ENCODE results near the gene XXYLT1. TPM values are rescaled to one million over a fixed set of nuclear protein-coding genes. Genes with fewer than 3 reads are reported as not detected.
"Not testable (repeated sequence)": the region's sequence is repeated elsewhere in the genome, so short reads cannot be mapped to it uniquely, and the experiment has no call there.

The XXYLT1 gene
- total and polyA plus RNA-seq, 3 experiments from 2014 or later = 7.9 to 10.5 (median 8.3) TPM

- Mint-ChIP-seq H3K9me3 (peaks cover 0 to 2% (median 0%) of the 10 kb centered on the region in 5 donors), H3K27ac (no peak overlapping the region), H3K4me1 (no peaks in the 10 kb centered on the region), H3K36me3 (no peaks in the 10 kb centered on the region), H3K27me3 (peaks cover 6 to 20% of the 10 kb centered on the region in 2 donors), H3K4me3 (no peak overlapping the region)
- Histone ChIP-seq H3K27ac (ENCODE audit: low read depth, low read length) (no peak overlapping the region), H3K4me1 (ENCODE audit: insufficient read depth, low read length) (no peaks in the 10 kb centered on the region), H3K9me3 (ENCODE audit: low read length) (no peaks in the 10 kb centered on the region), H3K4me3 (ENCODE audit: low read length) (no peak overlapping the region), H3K36me3 (ENCODE audit: insufficient read depth, low read length) (no peaks in the 10 kb centered on the region), H3K27me3 (ENCODE audit: insufficient read depth, low read length, poor library complexity, severe bottlenecking) (no peaks in the 10 kb centered on the region)
- POLR2A ChIA-PET = no interaction called here
- CTCF ChIA-PET = interaction anchor here (2.0 kb wide), 1 partner anchor 357 kb away, joined by 4 read pairs; no protein-coding TSS in a partner anchor
- DNase-seq = no peak
These were observed 231.6 kb downstream of the XXYLT1 start for GRCh38 chr3:195039180-195039843.

DNA sequence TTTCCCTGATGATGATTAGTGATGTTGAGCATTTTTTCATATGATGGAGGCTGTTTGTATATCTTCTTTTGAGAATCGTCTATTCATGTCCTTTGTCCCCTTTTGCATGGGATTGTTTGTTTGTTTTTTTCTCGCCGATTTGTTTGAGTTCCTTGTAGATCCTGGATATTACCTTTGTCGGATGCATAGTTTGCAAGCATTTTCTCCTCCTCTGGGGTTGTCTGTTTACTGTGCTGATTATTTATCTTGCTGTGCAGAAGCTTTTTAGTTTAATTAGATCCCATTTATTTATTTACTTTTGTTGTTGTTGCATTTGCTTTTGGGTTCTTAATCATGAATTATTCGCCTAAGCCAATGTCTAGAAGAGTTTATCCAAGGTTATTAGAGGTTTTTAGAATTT is 232.8 kb downstream of the XXYLT1 start:
- ChIA-PET CTCF (no interaction called here), POLR2A (no interaction called here)
- Mint-ChIP-seq H3K27me3 (peaks cover 3 to 20% of the 10 kb centered on the region in 2 donors), H3K27ac (no peak overlapping the region), H3K9me3 (peaks cover 0 to 2% (median 0%) of the 10 kb centered on the region in 5 donors), H3K36me3 (no peaks in the 10 kb centered on the region), H3K4me1 (no peaks in the 10 kb centered on the region), H3K4me3 (no peak overlapping the region)
- H3K4me1 ChIP-seq (ENCODE audit: insufficient read depth, low read length) = no peaks in the 10 kb centered on the region
- H3K9me3 ChIP-seq (ENCODE audit: low read length) = no peaks in the 10 kb centered on the region
- no peaks in the 10 kb centered on the region for H3K27me3 ChIP-seq (ENCODE audit: insufficient read depth, low read length, poor library complexity, severe bottlenecking)
- DNase-seq = no peak
- no peak overlapping the region for H3K4me3 ChIP-seq (ENCODE audit: low read length)
- H3K27ac ChIP-seq (ENCODE audit: low read depth, low read length) = no peak overlapping the region
- H3K36me3 ChIP-seq (ENCODE audit: insufficient read depth, low read length) = no peaks in the 10 kb centered on the region

- H3K9me3 Mint-ChIP-seq; H3K36me3 Mint-ChIP-seq; DNase-seq; H3K4me3 Mint-ChIP-seq; H3K36me3 ChIP-seq (ENCODE audit: insufficient read depth, low read length); H3K9me3 ChIP-seq (ENCODE audit: low read length); H3K27ac Mint-ChIP-seq; H3K4me1 Mint-ChIP-seq; H3K27ac ChIP-seq (ENCODE audit: low read depth, low read length); H3K27me3 ChIP-seq (ENCODE audit: insufficient read depth, low read length, poor library complexity, severe bottlenecking); H3K4me1 ChIP-seq (ENCODE audit: insufficient read depth, low read length); POLR2A ChIA-PET; H3K4me3 ChIP-seq (ENCODE audit: low read length); CTCF ChIA-PET: not testable (repeated sequence)
- H3K27me3 Mint-ChIP-seq = peaks cover 3 to 20% of the 10 kb centered on the region in 2 donors
These were observed 233.4 kb downstream of the XXYLT1 start for GRCh38 chr3:195037586-195037985.

GRCh38 chr3:195036974-195037373 is 234.0 kb downstream of the XXYLT1 start:
- Mint-ChIP-seq H3K36me3 (no peaks in the 10 kb centered on the region), H3K27ac (no peak overlapping the region), H3K27me3 (peaks cover 5 to 20% of the 10 kb centered on the region in 2 donors), H3K4me1 (no peaks in the 10 kb centered on the region), H3K9me3 (peaks cover 0 to 2% (median 0%) of the 10 kb centered on the region in 5 donors), H3K4me3 (no peak overlapping the region)
- Histone ChIP-seq H3K4me3 (ENCODE audit: low read length) (no peak overlapping the region), H3K36me3 (ENCODE audit: insufficient read depth, low read length) (no peaks in the 10 kb centered on the region), H3K9me3 (ENCODE audit: low read length) (no peaks in the 10 kb centered on the region), H3K27me3 (ENCODE audit: insufficient read depth, low read length, poor library complexity, severe bottlenecking) (no peaks in the 10 kb centered on the region), H3K27ac (ENCODE audit: low read depth, low read length) (no peak overlapping the region), H3K4me1 (ENCODE audit: insufficient read depth, low read length) (no peaks in the 10 kb centered on the region)
- POLR2A ChIA-PET = no interaction called here
- no peak for DNase-seq
- CTCF ChIA-PET = no interaction called here

GRCh38 chr3:195036574-195036973 is 234.4 kb downstream of the XXYLT1 start:
- DNase-seq = no peak
- Histone ChIP-seq H3K9me3 (ENCODE audit: low read length) (no peaks in the 10 kb centered on the region), H3K27me3 (ENCODE audit: insufficient read depth, low read length, poor library complexity, severe bottlenecking) (no peaks in the 10 kb centered on the region), H3K36me3 (ENCODE audit: insufficient read depth, low read length) (no peaks in the 10 kb centered on the region), H3K4me1 (ENCODE audit: insufficient read depth, low read length) (no peaks in the 10 kb centered on the region), H3K27ac (ENCODE audit: low read depth, low read length) (no peak overlapping the region), H3K4me3 (ENCODE audit: low read length) (no peak overlapping the region)
- Mint-ChIP-seq H3K9me3 (peaks cover 0 to 2% (median 0%) of the 10 kb centered on the region in 5 donors), H3K27me3 (peaks cover 5 to 20% of the 10 kb centered on the region in 2 donors), H3K4me3 (no peak overlapping the region), H3K4me1 (no peaks in the 10 kb centered on the region), H3K36me3 (no peaks in the 10 kb centered on the region), H3K27ac (no peak overlapping the region)
- ChIA-PET CTCF (no interaction called here), POLR2A (no interaction called here)

DNA sequence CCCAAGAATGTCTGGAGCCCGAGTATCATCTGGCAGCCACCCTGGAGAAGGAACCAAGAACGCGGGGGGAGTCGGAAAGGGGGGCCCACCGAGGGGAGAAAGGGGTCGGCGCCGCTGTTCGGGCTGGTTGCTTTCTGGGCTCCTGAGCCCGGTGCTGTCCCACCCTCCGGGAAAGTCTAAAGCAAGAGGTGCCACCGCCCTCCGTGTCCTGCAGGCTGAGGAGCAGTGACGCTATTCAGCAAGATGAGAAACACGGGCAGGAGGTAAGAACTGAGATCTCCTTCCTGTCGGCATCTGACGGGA is 234.8 kb downstream of the XXYLT1 start:
- H3K4me3 ChIP-seq (ENCODE audit: low read length) = no peak overlapping the region
- Mint-ChIP-seq H3K36me3 (no peaks in the 10 kb centered on the region), H3K4me1 (no peaks in the 10 kb centered on the region), H3K27ac (no peak overlapping the region), H3K4me3 (no peak overlapping the region), H3K9me3 (peaks cover 0 to 2% (median 0%) of the 10 kb centered on the region in 5 donors), H3K27me3 (peaks cover 5 to 20% of the 10 kb centered on the region in 2 donors)
- DNase-seq = no peak
- H3K27ac ChIP-seq (ENCODE audit: low read depth, low read length) = no peak overlapping the region
- no peaks in the 10 kb centered on the region for H3K4me1 ChIP-seq (ENCODE audit: insufficient read depth, low read length)
- ChIA-PET POLR2A (no interaction called here), CTCF (no interaction called here)
- no peaks in the 10 kb centered on the region for H3K9me3 ChIP-seq (ENCODE audit: low read length)
- H3K36me3 ChIP-seq (ENCODE audit: insufficient read depth, low read length) = no peaks in the 10 kb centered on the region
- H3K27me3 ChIP-seq (ENCODE audit: insufficient read depth, low read length, poor library complexity, severe bottlenecking) = no peaks in the 10 kb centered on the region

DNA sequence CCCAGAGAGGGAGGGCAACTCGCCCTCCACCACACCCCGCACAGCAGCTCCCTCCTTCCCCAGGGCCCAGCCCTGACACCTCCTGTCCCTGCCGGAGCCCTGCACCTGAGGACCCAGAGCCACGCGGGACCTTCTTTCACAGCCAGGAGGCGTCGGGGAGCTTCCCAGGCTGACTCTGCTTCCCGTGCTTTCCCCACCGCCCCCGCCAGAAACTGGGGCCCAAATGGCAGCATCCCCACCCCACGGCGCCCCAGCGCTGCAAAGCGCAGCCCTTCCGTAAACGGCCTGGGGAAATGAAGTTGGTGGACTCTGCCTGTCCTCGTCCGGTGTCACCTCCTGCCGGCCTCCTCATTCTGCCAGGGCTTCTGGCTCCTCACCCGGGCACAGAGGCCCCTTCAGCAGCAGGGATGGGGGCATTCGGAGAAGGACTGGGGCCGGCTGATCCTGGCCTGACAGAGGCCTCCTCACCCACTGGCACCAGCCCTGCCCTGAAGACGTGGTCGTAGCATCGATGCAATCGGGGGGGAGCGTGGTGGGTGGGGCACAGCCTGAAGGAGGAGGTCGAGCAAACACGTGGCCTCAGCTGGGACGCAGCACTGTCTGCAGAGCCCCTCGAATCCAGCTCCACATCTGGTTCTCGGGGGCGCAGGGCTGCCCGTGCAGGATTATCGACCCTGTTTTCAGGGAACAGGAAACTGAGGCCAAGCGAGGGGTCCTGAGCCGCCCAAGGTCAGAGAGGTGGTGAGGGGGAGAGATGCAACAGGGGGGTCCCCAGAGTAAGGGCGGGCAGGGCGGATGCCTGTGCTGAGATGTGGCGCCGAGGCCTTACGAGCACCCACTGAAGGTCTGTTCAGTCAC is 235.4 kb downstream of the XXYLT1 start:
- Histone ChIP-seq H3K27ac (ENCODE audit: low read depth, low read length) (no peak overlapping the region), H3K27me3 (ENCODE audit: insufficient read depth, low read length, poor library complexity, severe bottlenecking) (no peaks in the 10 kb centered on the region), H3K4me1 (ENCODE audit: insufficient read depth, low read length) (no peaks in the 10 kb centered on the region), H3K36me3 (ENCODE audit: insufficient read depth, low read length) (no peaks in the 10 kb centered on the region), H3K9me3 (ENCODE audit: low read length) (no peaks in the 10 kb centered on the region), H3K4me3 (ENCODE audit: low read length) (no peak overlapping the region)
- Mint-ChIP-seq H3K36me3 (no peaks in the 10 kb centered on the region), H3K27ac (no peak overlapping the region), H3K27me3 (peaks cover 5 to 20% of the 10 kb centered on the region in 2 donors), H3K9me3 (peaks cover 0 to 2% (median 0%) of the 10 kb centered on the region in 5 donors), H3K4me1 (no peaks in the 10 kb centered on the region), H3K4me3 (no peak overlapping the region)
- CTCF ChIA-PET = no interaction called here
- DNase-seq = no peak
- POLR2A ChIA-PET = no interaction called here

GRCh38 chr3:195034541-195034940 is 236.4 kb downstream of the XXYLT1 start:
- peak overlapping the region in 1 of 8 donors; percentile 28 for H3K27ac Mint-ChIP-seq
- Histone ChIP-seq H3K36me3 (ENCODE audit: insufficient read depth, low read length) (no peaks in the 10 kb centered on the region), H3K4me3 (ENCODE audit: low read length) (no peak overlapping the region), H3K9me3 (ENCODE audit: low read length) (no peaks in the 10 kb centered on the region), H3K27ac (ENCODE audit: low read depth, low read length) (no peak overlapping the region), H3K27me3 (ENCODE audit: insufficient read depth, low read length, poor library complexity, severe bottlenecking) (no peaks in the 10 kb centered on the region), H3K4me1 (ENCODE audit: insufficient read depth, low read length) (no peaks in the 10 kb centered on the region)
- POLR2A ChIA-PET = no interaction called here
- no peaks in the 10 kb centered on the region for H3K4me1 Mint-ChIP-seq
- peaks cover 0 to 1% (median 0%) of the 10 kb centered on the region in 5 donors for H3K9me3 Mint-ChIP-seq
- H3K4me3 Mint-ChIP-seq = no peak overlapping the region
- peaks cover 0 to 2% (median 0%) of the 10 kb centered on the region in 3 donors for H3K36me3 Mint-ChIP-seq
- H3K27me3 Mint-ChIP-seq = peaks cover 4 to 25% of the 10 kb centered on the region in 2 donors
- no peak for DNase-seq
- CTCF ChIA-PET = no interaction called here
